ENCODE results near the gene SH3BP5L.
"Not testable (repeated sequence)": the region's sequence is repeated elsewhere in the genome, so short reads cannot be mapped to it uniquely, and the experiment has no call there.

The SH3BP5L gene

DNA sequence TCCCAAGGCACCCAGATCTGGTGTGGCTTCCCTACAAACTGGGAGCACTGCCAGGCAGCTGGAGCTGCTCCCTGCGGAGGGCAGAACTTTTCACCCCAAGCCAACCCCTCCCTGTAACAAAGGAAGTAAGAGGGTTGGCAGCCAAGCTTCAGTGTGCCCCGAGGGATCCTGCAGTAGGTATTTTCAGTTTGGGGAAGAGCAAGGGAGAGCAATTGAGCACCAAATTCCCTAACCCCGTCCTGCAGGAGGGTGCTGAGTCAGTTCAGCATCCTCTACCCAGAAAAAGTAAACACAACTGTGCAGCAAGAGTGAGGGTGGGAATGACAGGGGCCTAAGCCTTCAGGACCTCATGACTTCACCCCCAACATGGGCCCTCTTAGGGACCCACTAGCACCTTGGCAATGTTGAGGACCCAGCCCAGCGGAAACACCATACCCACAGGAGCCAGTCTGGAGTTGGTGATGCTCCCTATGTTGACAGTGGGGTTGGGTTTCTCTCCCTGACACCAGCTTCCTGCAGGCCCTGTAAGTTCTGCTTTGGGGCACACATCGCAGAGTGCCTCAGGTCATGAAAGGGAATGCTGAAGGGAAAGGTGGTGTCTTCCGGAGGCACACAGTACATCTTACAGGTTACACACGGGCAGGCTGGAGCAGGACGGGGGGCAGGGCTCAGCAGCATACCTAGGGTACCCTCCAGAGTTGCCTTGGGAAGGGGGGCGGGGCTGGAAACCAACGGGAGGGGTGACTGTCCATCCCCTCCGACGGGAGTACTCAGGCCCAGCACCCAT, 14.8 kb downstream of the SH3BP5L start:
- no peak for FAIRE-seq
- DNase-seq (ENCODE audit: low spot score), result no peak

DNA sequence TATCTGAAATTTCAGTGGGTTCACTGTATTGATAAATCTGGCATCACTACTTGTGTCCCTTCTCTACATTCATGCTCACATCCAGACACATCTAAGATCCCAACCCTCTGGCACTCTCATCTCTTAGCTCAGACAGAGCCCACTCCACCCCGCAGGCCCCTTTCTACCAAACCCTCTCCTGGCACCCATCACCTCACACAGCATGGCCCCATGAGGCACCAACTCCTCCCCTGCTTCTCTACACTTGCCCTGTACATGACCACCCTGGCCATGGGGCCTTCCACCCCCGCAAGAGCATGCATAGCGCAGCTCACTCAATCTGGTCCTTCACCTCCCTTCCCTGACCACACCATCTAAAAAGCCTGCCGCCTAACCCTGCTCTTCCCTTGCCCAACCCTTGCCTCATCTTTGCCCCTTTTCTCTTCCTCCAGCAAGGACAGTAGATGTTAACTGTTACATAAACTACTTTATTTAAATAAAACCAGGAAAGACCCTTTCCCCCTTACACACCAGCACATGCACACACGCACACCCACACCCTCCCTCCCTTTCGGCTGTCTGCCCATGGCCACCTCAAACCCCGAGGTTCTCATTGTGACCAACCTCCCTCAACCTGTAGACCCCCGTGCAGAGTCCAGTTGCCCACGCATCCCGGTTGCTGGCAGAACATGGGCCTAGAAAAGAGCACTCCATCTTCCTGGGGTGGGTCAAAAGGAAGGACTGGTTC, 15.6 kb downstream of the SH3BP5L start:
- FAIRE-seq (no peak), DNase-seq (ENCODE audit: low spot score) (no peak)

DNA sequence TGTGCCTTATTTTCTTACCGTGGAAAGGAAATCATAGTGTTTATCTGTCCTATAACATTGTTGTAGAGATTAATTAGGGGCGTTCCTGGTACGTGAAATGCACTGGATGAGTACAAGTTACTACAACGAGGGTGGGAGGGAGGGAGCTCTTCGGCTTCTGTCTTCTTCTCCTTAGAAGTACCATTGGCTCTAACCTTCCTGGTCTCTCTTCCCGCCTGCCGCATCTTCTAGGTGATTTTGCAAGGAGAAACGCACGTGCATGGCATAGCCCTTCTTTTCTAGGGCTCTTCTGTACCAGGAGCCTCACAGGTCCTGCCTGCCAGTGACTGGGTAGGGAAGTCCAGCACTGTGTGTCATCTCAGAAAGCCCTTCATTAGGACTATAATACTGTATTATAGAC, 16.8 kb downstream of the SH3BP5L start:
- FAIRE-seq (no peak), DNase-seq (ENCODE audit: low spot score) (no peak)

DNA sequence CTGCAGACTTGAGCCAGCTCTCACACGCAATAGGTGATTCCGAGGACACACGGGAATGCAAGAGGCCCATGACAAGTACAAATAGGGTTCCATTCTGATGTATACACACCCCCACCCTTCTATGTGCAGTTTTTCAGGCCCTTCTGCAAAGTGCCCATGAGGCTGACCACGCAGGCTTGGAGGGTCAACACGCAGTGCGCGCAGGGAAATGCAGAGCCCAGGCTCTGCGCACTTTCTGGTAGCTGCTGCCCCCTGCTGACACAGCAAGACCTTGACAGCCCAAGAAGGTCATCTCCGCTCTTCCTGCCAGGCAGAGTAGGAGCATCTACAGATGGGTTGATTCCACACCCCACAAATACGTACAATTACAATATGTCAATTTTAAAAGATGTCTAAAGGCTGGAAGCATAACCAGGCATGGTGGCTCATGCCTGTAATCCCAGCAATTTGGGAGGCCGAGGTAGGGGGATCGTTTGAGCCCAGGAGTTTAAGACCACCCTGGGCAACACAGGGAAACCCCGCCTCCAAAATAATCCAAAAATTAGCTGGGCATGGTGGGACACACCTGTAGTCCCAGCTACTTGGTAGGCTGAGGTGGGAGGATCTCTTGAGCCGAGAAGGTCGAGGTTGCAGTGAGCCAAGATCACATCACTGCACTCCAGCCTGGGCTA, 18.5 kb downstream of the SH3BP5L start:
- FAIRE-seq (no peak), DNase-seq (ENCODE audit: low spot score) (peak; percentile 38)

DNA sequence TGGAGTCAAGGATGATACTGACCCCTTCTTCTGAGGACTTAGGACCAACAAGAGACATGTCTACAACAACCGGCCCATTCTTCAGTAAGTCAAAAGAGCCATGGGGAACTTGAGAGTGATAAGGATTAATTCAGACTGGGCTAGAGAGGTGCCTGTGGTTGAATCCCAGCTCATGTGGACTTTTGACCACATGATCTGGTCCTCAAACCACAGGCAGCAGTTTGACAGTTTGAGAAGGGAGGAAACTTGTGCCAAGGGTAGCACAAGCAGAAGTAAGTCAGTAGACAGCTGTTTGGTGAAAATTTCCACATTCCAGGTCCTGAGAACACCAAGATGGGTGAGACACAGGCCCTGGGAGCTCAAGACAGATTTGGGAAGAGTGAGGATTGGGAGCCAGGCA, 19.8 kb downstream of the SH3BP5L start:
- no peak for DNase-seq (ENCODE audit: low spot score)
- FAIRE-seq, result no peak

DNA sequence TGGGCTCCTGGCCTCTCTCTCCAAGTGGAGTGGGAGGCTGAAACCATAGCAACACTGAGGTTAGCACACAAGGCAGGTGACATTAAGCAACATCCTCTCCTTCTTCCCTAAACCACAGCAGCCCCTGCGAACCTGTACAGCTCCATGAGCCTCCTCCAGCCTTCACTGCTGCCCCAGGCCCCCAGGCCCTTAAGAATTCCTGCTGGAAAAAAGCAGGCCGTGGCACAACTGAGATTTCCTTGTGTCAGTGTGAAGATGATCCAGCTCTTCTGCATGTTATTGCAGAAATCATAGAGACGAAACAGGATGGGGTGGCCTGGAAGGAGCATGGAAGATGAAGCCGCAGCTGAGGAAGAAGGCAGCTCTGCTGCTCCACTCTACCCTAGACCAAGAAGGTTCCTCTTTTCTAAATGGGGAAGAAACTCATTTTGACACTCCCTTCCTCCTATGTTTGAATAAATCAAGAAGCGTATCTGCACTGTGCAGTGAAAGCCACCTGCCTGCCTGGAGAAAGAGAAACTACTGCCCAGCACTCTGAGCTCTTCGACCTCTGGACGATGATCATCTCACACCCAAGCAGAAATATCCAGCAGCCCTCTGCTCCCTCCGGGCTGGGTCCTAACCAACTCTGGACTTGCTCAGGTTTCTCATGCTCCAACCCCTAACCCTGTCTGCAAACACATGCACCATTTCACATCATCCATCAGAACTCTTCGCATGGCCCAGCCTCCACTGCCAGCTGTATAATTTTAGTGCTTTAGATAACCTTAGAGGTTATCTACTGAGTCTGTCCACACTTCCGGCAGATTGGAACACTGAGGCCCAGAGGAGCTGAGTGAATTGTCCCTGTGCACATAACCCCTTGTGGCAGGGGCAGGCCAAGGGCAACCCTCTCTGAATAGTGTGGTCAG, 20.7 kb downstream of the SH3BP5L start:
- FAIRE-seq (no peak), DNase-seq (ENCODE audit: low spot score) (no peak)

DNA sequence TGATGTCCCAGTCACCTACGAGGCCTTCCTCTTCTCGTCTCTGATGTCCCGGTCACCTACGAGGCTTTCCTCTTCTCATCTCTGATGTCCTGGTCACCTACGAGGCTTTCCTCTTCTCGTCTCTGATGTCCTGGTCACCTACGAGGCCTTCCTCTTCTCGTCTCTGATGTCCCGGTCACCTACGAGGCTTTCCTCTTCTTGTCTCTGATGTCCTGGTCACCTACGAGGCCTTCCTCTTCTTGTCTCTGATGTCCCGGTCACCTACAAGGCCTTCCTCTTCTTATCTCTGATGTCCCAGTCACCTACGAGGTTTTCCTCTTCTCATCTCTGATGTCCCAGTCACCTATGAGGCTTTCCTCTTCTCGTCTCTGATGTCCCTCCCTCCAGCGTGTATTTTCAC, 22.2 kb downstream of the SH3BP5L start:
- not testable (repeated sequence) for DNase-seq (ENCODE audit: low spot score); FAIRE-seq

DNA sequence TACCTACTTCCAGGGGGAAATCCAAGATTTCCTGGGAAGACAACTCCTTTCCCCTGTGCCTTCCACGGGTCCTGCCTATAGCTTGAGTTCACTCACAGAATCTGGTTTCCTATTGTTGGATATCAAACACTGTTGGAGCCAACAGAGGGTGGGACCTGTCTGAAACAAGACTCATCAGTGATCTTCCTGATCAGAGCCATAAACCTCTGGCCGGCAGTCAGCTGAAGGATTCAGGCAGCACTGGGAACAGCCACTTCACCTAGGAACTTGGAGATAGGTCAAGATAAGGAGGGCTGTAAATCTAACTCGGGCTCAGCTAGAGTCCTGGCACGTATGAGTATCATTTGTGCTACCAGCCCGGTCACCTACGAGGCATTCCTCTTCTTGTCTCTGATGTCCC, 23.3 kb downstream of the SH3BP5L start:
- DNase-seq (ENCODE audit: low spot score) (no peak), FAIRE-seq (no peak)

DNA sequence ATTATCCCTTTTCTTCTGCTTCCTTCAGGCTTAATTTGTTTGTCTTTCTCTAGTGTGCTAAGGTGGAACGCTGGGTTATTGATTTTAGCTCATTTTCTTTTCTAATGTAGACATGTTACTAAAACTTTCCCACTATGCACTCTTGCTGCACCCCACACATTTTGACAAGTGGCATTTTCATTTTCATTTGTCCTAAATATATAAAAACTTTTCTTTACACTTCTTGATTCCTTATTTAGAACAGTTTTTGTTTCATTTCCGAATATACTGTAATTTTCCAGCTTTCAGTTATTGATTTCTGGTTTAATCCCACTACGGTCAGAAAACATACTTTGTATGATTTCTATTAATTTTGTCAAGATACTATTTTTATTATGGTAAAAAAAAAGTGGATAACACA, 25.3 kb downstream of the SH3BP5L start:
- DNase-seq (ENCODE audit: low spot score) (no peak), FAIRE-seq (no peak)

DNA sequence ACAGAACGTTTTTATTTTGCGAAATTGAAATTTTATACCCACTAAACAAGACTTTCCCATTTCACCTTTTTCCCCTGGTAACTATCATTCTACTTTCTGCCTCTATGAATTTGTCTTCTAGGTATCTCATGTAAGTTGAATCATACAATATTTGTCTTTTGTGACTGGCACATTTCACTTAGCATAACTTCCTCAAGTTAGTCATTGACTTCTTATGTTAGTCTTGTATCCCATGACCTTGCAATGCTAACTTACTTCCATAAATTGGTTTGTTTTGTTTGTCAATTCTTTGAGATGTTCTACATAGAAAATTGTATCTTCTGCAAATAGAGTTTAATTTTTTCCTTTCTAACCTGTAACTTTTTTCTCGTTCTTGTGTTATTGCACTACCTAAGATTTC, 26.9 kb downstream of the SH3BP5L start:
- DNase-seq (ENCODE audit: low spot score) (no peak), FAIRE-seq (no peak)

DNA sequence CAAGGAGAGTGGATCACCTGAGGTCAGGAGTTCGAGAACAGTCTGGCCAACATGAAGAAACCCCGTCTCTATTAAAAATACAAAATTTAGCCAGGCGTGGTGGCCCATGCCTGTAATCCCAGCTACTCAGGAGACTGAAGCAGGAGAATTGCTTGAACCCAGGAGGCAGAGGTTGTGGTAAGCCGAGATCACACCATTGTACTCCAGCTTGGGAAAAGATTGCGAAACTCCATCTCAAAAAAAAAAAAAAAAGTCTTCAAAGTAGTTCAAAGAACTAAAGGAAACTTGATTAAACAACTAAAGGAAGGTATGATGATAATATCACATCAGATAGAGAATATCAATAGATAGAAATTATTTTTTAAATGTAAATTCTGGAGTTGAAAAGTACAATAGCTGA, 31.1 kb downstream of the SH3BP5L start:
- FAIRE-seq; DNase-seq (ENCODE audit: low spot score): not testable (repeated sequence)

DNA sequence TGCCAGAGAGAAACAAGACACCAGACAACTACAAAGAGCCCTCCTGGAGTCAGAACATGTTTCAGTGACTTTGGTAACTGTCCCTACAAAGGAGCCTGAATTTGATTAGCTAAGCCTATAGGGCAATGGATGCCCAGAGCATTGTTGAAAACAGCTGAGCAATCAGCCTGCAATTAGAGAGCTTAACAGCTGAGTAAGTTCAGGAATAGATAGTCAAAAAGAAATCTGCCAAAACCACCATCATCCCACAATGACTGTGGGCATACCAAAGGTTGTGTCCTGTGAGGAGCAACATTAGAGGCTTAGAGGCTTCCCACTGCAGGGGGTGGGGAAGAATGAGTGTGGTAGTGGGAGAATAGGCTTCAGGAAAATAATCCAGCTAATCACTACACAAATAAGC, 32.1 kb downstream of the SH3BP5L start:
- no peak for DNase-seq (ENCODE audit: low spot score)
- FAIRE-seq, result no peak

DNA sequence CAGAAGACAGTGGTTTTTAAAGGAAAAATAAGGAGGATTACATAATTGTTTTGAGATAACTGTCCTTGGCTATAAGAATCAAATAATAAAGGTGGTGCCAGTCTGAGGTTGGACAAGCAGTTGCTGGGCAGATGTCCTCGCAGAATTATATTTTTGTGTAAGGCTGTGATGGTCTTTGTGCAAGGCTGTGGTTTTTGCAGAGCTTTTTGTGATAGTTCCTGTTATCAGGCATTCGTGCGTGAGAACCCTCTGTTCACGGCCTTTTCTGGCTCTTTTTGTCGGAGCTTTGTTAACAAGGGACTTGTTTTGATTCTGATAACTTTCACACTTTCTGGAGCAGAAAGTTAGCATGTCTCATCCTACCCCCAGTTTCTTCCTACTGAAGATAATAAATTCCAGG, 33.4 kb downstream of the SH3BP5L start:
- FAIRE-seq, result no peak
- DNase-seq (ENCODE audit: low spot score), result no peak

DNA sequence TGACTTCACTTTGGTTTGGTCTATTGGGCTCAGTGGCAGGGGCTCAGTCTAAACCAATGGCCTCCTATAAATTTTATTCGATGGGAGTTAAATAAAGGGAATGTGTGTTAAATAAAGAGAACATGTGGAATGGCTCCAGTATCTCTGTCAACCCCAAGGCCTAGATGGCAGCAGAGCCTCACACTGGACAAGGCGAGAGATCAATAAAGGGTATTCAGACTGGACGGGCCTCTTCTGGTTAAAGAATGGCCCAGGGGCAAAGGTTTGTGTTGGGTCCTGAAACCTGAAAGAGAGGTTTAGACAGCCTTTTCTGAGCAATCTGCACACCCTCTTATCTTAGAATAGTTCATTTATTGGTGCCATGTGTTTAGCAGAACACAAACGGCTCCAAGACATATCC, 34.7 kb downstream of the SH3BP5L start:
- DNase-seq (ENCODE audit: low spot score), result no peak
- no peak for FAIRE-seq

DNA sequence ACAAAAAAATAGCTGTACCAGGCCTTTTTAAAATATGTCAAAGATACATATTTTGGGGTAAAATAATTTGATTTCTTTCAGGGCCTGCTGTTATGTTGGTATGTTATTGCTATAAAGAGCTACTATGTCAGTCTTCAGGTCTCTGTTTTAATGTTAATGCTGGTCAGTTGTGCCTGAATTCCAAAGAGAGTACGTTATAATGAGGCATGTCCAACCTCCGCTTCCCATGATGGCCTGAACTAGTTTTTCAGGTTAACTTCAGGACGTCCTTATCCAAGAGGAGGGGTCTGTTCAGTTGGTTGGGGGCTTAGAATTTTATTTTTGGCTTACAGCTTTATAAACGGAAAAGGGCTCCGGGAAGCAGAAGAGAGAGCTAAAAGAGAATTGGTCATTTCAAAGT, 35.3 kb downstream of the SH3BP5L start:
- FAIRE-seq, result no peak
- no peak for DNase-seq (ENCODE audit: low spot score)

DNA sequence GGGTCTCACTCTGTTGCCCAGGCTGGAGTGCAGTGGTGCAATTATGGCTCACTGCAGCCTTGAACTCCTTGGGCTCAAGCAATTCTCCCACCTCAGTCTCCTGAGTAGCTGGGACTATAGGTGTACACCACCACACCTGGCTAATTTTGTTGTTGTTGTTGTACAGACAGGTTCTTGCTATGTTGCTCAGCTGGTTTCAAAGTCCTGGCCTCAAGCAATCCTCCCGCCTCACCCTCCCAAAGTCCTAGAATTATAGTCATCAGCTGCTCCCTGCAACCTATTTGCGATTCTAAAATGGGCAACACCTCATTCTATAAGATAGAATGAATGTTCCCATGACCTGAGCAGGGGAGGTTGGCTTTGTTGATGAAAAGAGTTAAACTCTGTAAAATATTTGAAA, 36.4 kb downstream of the SH3BP5L start:
- not testable (repeated sequence) for DNase-seq (ENCODE audit: low spot score); FAIRE-seq

DNA sequence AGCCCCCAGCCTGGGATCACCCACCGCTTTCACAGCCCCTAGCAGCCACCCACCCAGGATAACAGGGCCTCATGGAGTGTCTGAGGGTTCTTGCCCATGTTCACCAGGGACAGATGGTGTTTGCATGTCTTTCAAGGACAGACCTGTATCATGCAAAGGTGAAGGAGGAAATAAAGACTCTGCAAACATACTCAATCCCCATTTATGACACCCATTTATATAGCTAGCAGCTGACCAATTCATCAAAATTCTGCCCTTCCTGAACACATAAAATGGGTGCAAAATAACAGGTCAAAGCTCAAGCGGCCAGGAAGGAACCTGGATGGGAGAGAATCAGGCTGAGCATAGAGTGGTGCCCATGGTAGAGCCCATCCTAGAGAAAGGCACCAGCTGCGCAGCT, 37.4 kb downstream of the SH3BP5L start:
- no peak for FAIRE-seq
- no peak for DNase-seq (ENCODE audit: low spot score)

DNA sequence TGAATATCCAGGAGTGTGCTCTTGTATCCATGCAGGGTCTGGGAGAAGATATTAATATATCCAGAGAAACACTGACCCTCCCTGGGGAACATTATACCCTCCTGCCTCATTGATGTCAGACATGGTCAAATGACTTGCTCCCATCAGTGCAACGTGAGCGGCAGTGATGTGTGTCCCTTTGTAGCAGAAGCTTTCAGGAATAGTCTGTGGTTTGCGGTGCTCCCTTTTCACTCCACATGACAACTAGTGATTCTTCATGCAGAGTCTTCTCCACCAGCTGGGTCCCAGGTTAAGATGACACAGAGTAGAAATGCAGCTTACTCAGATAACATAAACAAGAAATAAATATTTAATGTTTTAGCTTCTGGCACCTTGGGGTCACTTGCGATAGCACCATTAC, 38.3 kb downstream of the SH3BP5L start:
- FAIRE-seq (no peak), DNase-seq (ENCODE audit: low spot score) (no peak)

DNA sequence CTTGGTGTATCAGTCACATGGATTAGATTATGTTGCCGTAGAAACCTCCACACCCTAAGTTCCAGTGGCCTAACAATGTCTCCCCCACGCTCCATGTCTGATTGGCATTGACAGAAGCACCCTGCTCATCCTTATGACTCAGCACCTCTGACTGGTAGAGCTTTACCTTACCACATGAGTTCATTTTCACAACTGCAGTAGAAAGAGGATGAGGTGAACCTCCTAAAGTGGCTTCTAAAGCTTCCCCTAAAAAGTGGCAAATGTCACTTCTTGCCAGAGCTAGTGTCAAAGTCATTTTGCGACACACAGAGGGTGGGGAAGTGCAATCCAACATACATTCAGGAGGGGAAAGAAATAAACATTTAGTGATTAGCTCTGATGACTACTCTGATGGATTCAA, 39.6 kb downstream of the SH3BP5L start:
- DNase-seq (ENCODE audit: low spot score) (no peak), FAIRE-seq (no peak)

DNA sequence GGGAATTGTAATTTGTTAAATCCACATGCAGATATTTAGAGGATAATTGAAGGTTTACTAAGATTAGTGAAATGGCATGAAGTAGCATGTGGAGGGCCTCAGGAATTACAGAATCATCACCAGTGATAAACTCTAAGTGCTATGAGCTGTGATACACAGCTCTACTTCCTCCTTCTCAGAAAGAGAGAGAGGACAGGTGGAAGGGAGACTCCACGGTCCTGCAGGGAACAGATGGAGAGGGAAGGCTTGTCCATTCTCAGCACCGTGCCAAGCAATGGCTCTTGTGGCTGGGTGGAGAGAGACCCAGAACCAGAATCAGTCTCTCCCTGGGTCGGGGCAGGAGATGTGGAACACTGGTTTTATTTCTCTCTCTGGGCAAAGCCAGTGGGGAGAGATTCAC, 42.3 kb downstream of the SH3BP5L start:
- DNase-seq (ENCODE audit: low spot score), result no peak
- FAIRE-seq, result no peak

DNA sequence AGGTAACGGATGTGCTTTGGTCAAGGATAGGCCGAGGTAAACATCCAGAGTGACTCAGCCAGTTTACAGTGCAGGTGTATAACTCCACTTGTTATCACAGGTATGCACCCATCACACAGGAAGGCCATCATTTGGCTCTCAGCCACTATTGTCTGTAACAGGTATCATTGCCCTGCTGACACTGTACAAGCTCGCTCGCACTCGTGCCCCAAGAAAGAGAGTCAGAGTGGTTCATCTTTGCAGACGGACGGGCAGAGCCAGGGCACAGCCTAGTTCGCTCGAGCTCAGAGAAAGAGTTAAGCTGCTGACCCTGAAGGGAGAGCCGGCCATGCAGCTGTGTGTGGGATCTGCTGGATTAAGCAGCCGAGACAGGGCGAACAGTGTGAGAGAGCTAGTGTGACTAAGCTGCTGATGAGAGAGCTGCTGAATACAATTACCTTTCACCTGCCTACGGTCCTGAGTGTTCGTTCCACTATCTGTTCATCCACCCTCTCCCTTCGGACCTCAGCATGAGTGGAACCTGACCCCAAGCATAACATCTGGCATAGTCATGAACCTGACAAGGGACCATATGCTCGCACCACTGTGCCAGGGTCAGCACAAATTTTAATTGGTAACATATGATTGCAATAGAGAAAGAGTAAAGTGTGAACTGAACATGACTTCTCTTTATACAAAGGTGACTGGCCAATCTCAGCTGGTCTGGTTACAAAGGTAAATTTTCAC, 43.1 kb downstream of the SH3BP5L start:
- no peak for FAIRE-seq

More for the DNA sequence above, 43.1 kb downstream of the SH3BP5L start:
- no peak for DNase-seq (ENCODE audit: low spot score)

All from urothelium cell line (cell line).